Astrocyte of the cerebellum (primary cell): ENCODE data around the gene EXOC7.
A peak's percentile ranks its signal among the peaks of the same experiment; 100 is the strongest.

Experiments
- DNase-seq: peaks from one replicate; pipeline ENCODE4 v3.0.0-alpha.2; 2011; ENCODE audit warnings: low read depth
- H3K4me3 ChIP-seq: 2 replicates; pipeline ENCODE4 v1.5.1; 2011; ENCODE audit warnings: mild to moderate bottlenecking, low read depth, low read length, moderate library complexity
- CTCF ChIP-seq: IDR thresholded peaks from 2 replicates; pipeline ENCODE4 v1.5.1; 2012; ENCODE audit warnings: low read length, low read depth, moderate library complexity, mild to moderate bottlenecking; ENCODE audit errors: missing control alignments
- in situ Hi-C: cut with HindIII; loops from 2 replicates; pipeline ENCODE4 v1.10.0; 2017; ENCODE audit warnings: low sequenced_read_pairs

Gene EXOC7

GRCh38 chr17:76124582-76125390, 21.2 kb upstream of the EXOC7 start:
- in situ Hi-C loops: no loop called here
- TF ChIP-seq CTCF: peak; percentile 25
- no peak for DNase-seq
- H3K4me3 ChIP-seq: no peak overlapping the region

GRCh38 chr17:76123749-76124581, 20.4 kb upstream of the EXOC7 start:
- in situ Hi-C loops: no loop called here

GRCh38 chr17:76123191-76123499, 19.6 kb upstream of the EXOC7 start:
- in situ Hi-C loops: no loop called here
- no peak overlapping the region for H3K4me3 ChIP-seq
- no peak for TF ChIP-seq CTCF
- no peak for DNase-seq

More at GRCh38 chr17:76123749-76124581, 20.4 kb upstream of the EXOC7 start:
- no peak for DNase-seq
- H3K4me3 ChIP-seq: no peak overlapping the region
- no peak for TF ChIP-seq CTCF

GRCh38 chr17:76122431-76123190, 19.0 kb upstream of the EXOC7 start:
- in situ Hi-C loops: no loop called here
- DNase-seq: no peak
- TF ChIP-seq CTCF: no peak
- H3K4me3 ChIP-seq: no peak overlapping the region

GRCh38 chr17:76121932-76122430, 18.4 kb upstream of the EXOC7 start:
- in situ Hi-C loops: no loop called here
- no peak for TF ChIP-seq CTCF
- no peak for DNase-seq
- no peak overlapping the region for H3K4me3 ChIP-seq

- in situ Hi-C loops: no loop called here
- TF ChIP-seq CTCF: no peak
- no peak overlapping the region for H3K4me3 ChIP-seq
- no peak for DNase-seq
Measured at GRCh38 chr17:76120658-76121008, 17.0 kb upstream of the EXOC7 start.
